Colonic mucosa (tissue), 4 donors: ENCODE data around the gene PRKCA. TPM values are rescaled to one million over a fixed set of nuclear protein-coding genes. Genes with fewer than 3 reads are reported as not detected.

Experiments
- DNase-seq: peaks from one replicate; pipeline ENCODE4 v3.0.0-alpha.2; 2020
- H3K27ac ChIP-seq: fragments of 200-600 bp; one replicate; pipeline ENCODE4 v1.8.0; 2021
- H3K27me3 ChIP-seq: fragments of 200-600 bp; one replicate; pipeline ENCODE4 v1.8.0; 2021
- H3K36me3 ChIP-seq: fragments of 200-600 bp; one replicate; pipeline ENCODE4 v1.8.0; 2021
- H3K4me1 ChIP-seq: fragments of 200-600 bp; one replicate; pipeline ENCODE4 v1.8.0; 2021; ENCODE audit warnings: mild to moderate bottlenecking
- H3K4me3 ChIP-seq: fragments of 200-600 bp; one replicate; pipeline ENCODE4 v1.8.0; 2021
- H3K9ac ChIP-seq, 2 donors: one replicate each; pipeline ENCODE4 v1.7.0; 2013; ENCODE audit warnings: control low read depth in 2 of 2, low read depth in 2 of 2, low read length in 2 of 2
- H3K9me3 ChIP-seq: fragments of 200-600 bp; one replicate; pipeline ENCODE4 v1.8.0; 2021
- CTCF ChIP-seq: fragments of 200-600 bp; IDR thresholded peaks from one replicate; pipeline ENCODE4 v1.8.0; 2022; ENCODE audit warnings: antibody characterized with exemption, mild to moderate bottlenecking
- intact Hi-C: fragments of 100-400 bp; cut with DNase I; formaldehyde crosslinking; loops from one replicate; pipeline ENCODE4 v1.14.1; 2022
- total RNA-seq, 2 donors: library from RNA; stranded (reverse); fragmentation: NEBNext Ultra II Directional in 1 of 2; extraction: Animal tissue kit (Norgen Biotek cat#: 25700) in 1 of 2; gene quantifications; one replicate each; pipeline ENCODE4 v1.2.1, GENCODE V29; 2021
- donor health status: healthy.
- donor health status: DM: no; HTN: no; CAD: no.
- donor health status: DM: no; HTN: no; CAD: no.

The PRKCA gene
- total RNA-seq, 2 donors from 2014 or later: 40.0 to 41.8 TPM

GRCh38 chr17:66498580-66498979, 196.2 kb downstream of the PRKCA start:
- H3K4me3 ChIP-seq: no peak overlapping the region
- no peaks in the 10 kb centered on the region for H3K9me3 ChIP-seq
- H3K4me1 ChIP-seq: no peaks in the 10 kb centered on the region
- intact Hi-C loops: no loop called here
- H3K27ac ChIP-seq: no peak overlapping the region
- DNase-seq: no peak
- no peak for TF ChIP-seq CTCF
- H3K27me3 ChIP-seq: no peaks in the 10 kb centered on the region
- H3K36me3 ChIP-seq: no peaks in the 10 kb centered on the region
- H3K9ac ChIP-seq: no peak overlapping the region

GRCh38 chr17:66506641-66507040, 204.2 kb downstream of the PRKCA start:
- no peaks in the 10 kb centered on the region for H3K27me3 ChIP-seq
- intact Hi-C loops: no loop called here
- peaks cover 16% of the 10 kb centered on the region for H3K4me1 ChIP-seq
- no peaks in the 10 kb centered on the region for H3K36me3 ChIP-seq
- TF ChIP-seq CTCF: no peak
- no peak for DNase-seq
- H3K4me3 ChIP-seq: no peak overlapping the region
- H3K27ac ChIP-seq: no peak overlapping the region
- H3K9me3 ChIP-seq: no peaks in the 10 kb centered on the region
- H3K9ac ChIP-seq: no peak overlapping the region

DNA sequence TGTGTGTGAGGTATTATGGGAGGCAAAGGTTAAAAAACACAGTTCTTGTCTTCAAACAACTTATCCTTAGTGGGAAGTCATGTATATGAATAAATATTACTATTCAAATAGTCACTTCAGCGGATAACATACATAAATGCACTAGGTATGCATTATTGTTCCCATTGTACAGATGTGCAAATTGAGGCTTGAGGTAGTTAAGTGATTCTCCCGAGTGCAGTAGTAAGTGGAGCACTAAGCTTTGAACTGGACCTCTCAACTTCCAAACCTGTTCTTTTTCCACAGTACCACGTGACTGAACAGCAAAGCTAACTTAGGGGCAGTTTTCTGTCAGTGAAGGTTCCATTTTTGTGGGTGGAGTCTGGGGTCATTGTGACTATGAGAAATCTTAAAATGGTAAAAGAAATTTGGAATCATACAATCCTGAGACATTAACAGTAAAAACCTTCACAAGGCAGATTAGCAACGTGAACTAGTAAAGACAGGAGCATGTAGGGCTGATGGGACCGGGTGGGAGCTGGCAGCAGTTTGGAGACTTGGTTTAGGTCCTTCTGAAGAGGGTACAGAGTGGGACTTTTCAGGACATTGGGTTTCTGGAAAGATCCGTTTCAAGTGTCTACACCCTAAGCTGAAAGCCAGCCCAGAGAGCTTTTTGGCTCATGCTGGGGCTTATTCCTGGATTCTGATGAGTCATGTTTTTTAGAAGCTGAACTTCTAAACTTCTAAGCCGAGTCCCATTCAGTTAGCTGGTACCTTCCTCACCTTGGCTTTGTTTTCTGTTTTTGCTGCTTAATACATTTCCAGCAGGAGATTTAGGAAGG, 204.9 kb downstream of the PRKCA start:
- intact Hi-C loops: no loop called here
- H3K9me3 ChIP-seq: no peaks in the 10 kb centered on the region
- no peaks in the 10 kb centered on the region for H3K36me3 ChIP-seq
- H3K27ac ChIP-seq: peak overlapping the region; percentile 78
- peaks cover 16% of the 10 kb centered on the region for H3K4me1 ChIP-seq
- no peak overlapping the region for H3K4me3 ChIP-seq
- H3K9ac ChIP-seq: peak overlapping the region in 1 of 2 donors; percentile 28
- no peak for TF ChIP-seq CTCF
- peak; percentile 57 for DNase-seq
- H3K27me3 ChIP-seq: no peaks in the 10 kb centered on the region

GRCh38 chr17:66507982-66508760, 205.8 kb downstream of the PRKCA start:
- intact Hi-C loops: no loop called here
- no peak for TF ChIP-seq CTCF
- Histone ChIP-seq H3K9ac (peak overlapping the region in 1 of 2 donors; percentile 46), H3K9me3 (no peaks in the 10 kb centered on the region), H3K27me3 (no peaks in the 10 kb centered on the region), H3K27ac (peak overlapping the region; percentile 78), H3K4me3 (no peak overlapping the region), H3K36me3 (no peaks in the 10 kb centered on the region), H3K4me1 (peaks cover 16% of the 10 kb centered on the region)
- DNase-seq: no peak

- peak overlapping the region; percentile 78 for H3K27ac ChIP-seq
- no peak for TF ChIP-seq CTCF
- peak; percentile 90 for DNase-seq
- H3K9ac ChIP-seq: peak overlapping the region in 1 of 2 donors; percentile 28
- H3K4me1 ChIP-seq: peaks cover 16% of the 10 kb centered on the region
- intact Hi-C loops: no loop called here
- H3K4me3 ChIP-seq: no peak overlapping the region
- H3K9me3 ChIP-seq: no peaks in the 10 kb centered on the region
- no peaks in the 10 kb centered on the region for H3K27me3 ChIP-seq
- no peaks in the 10 kb centered on the region for H3K36me3 ChIP-seq
These were observed 206.8 kb downstream of the PRKCA start for GRCh38 chr17:66508896-66509844.
